Loucy (cell line): ENCODE measurements around the gene ERF.

Source experiments
- H2AFZ ChIP-seq: fragments of 200-600 bp; sonication (generic); 2 replicates; pipeline ENCODE4 v1.6.0; 2016; ENCODE audit warnings: antibody characterized with exemption, mild to moderate bottlenecking, low read length, moderate library complexity
- H3F3A ChIP-seq: fragments of 200-600 bp; 2 replicates; pipeline ENCODE4 v1.6.0; 2016; ENCODE audit warnings: antibody characterized with exemption, low read depth, mild to moderate bottlenecking
- H3K27me3 ChIP-seq: fragments of 200-600 bp; sonication (generic); 2 replicates; pipeline ENCODE4 v1.6.1; 2014; ENCODE audit warnings: low read length, mild to moderate bottlenecking; ENCODE audit not compliant: insufficient read depth, poor library complexity, severe bottlenecking
- H3K36me3 ChIP-seq: fragments of 200-600 bp; sonication (generic); 2 replicates; pipeline ENCODE4 v1.6.1; 2016; ENCODE audit warnings: low read length; ENCODE audit not compliant: insufficient read depth
- H3K4me1 ChIP-seq: fragments of 200-600 bp; sonication (generic); 2 replicates; pipeline ENCODE4 v1.5.1; 2014; ENCODE audit warnings: low read length, mild to moderate bottlenecking; ENCODE audit not compliant: insufficient read depth, poor library complexity, severe bottlenecking
- H3K4me2 ChIP-seq: fragments of 200-600 bp; sonication (generic); 2 replicates; pipeline ENCODE4 v1.6.0; 2014; ENCODE audit warnings: antibody characterized with exemption, low read length, low read depth, mild to moderate bottlenecking; ENCODE audit not compliant: poor library complexity, severe bottlenecking
- H3K4me3 ChIP-seq: fragments of 200-600 bp; sonication (generic); 2 replicates; pipeline ENCODE4 v1.5.1; 2014; ENCODE audit warnings: low read length, mild to moderate bottlenecking, mixed read lengths; ENCODE audit not compliant: poor library complexity, severe bottlenecking
- H3K79me2 ChIP-seq: fragments of 200-600 bp; sonication (generic); 2 replicates; pipeline ENCODE4 v1.6.1; 2014; ENCODE audit warnings: low read length; ENCODE audit not compliant: insufficient read depth
- H3K9ac ChIP-seq: fragments of 200-600 bp; sonication (generic); 2 replicates; pipeline ENCODE4 v1.6.0; 2014; ENCODE audit warnings: mild to moderate bottlenecking, low read depth, low read length, moderate library complexity; ENCODE audit not compliant: poor library complexity, severe bottlenecking
- H3K9me2 ChIP-seq: fragments of 200-600 bp; sonication (generic); replicated peaks from 2 replicates; pipeline ENCODE4 v1.6.1; 2016; ENCODE audit warnings: low read depth, low read length, mixed read lengths
- H3K9me3 ChIP-seq: fragments of 200-600 bp; sonication (generic); 2 replicates; pipeline ENCODE4 v1.6.1; 2014; ENCODE audit warnings: mild to moderate bottlenecking, antibody characterized with exemption, low read length, low read depth; ENCODE audit not compliant: insufficient read depth
- H4K20me1 ChIP-seq: fragments of 200-600 bp; sonication (generic); 2 replicates; pipeline ENCODE4 v1.6.0; 2014; ENCODE audit warnings: antibody characterized with exemption, low read length, mild to moderate bottlenecking; ENCODE audit not compliant: insufficient read depth, poor library complexity, severe bottlenecking
- CTCF ChIP-seq: fragments of 200-600 bp; sonication (generic); conservative IDR thresholded peaks from 2 replicates; pipeline ENCODE4 v1.5.1; 2014; ENCODE audit warnings: mild to moderate bottlenecking, antibody characterized with exemption, low read length
- EZH2phosphoT487 ChIP-seq: fragments of 200-600 bp; IDR thresholded peaks from 2 replicates; pipeline ENCODE4 v1.6.1; 2018; ENCODE audit warnings: antibody characterized with exemption, mild to moderate bottlenecking, moderate library complexity, borderline replicate concordance

The ERF gene

GRCh38 chr19:42252365-42253244, 2.3 kb downstream of the ERF start:
- Histone ChIP-seq H3K4me1 (peaks cover 17% of the 10 kb centered on the region), H3K9me2 (no peaks in the 10 kb centered on the region), H3K4me2 (peak overlapping the region; percentile 76), H3K9ac (peak overlapping the region; percentile 84), H3K9me3 (no peaks in the 10 kb centered on the region), H3K36me3 (no peaks in the 10 kb centered on the region), H3F3A (no peaks in the 10 kb centered on the region), H3K27me3 (no peaks in the 10 kb centered on the region), H3K4me3 (peak overlapping the region; percentile 89), H2AFZ (no peak overlapping the region), H3K79me2 (peaks cover 38% of the 10 kb centered on the region), H4K20me1 (no peaks in the 10 kb centered on the region)
- no peak for TF ChIP-seq EZH2phosphoT487
- no peak for TF ChIP-seq CTCF

GRCh38 chr19:42251572-42252358, 3.2 kb downstream of the ERF start:
- peak overlapping the region; percentile 24 for H3K4me2 ChIP-seq
- H3K9me2 ChIP-seq, result no peaks in the 10 kb centered on the region
- H3K36me3 ChIP-seq, result no peaks in the 10 kb centered on the region
- H2AFZ ChIP-seq, result no peak overlapping the region
- H3F3A ChIP-seq, result no peaks in the 10 kb centered on the region
- peaks cover 17% of the 10 kb centered on the region for H3K4me1 ChIP-seq
- H3K79me2 ChIP-seq, result peaks cover 38% of the 10 kb centered on the region
- TF ChIP-seq EZH2phosphoT487 (no peak), CTCF (no peak)
- no peaks in the 10 kb centered on the region for H3K9me3 ChIP-seq
- H3K27me3 ChIP-seq, result no peaks in the 10 kb centered on the region
- H4K20me1 ChIP-seq, result no peaks in the 10 kb centered on the region
- no peak overlapping the region for H3K4me3 ChIP-seq
- H3K9ac ChIP-seq, result peak overlapping the region; percentile 33

- Histone ChIP-seq H3F3A (no peaks in the 10 kb centered on the region), H3K9ac (no peak overlapping the region), H3K9me2 (no peaks in the 10 kb centered on the region), H3K9me3 (no peaks in the 10 kb centered on the region), H3K79me2 (peaks cover 38% of the 10 kb centered on the region), H3K4me3 (no peak overlapping the region), H3K4me1 (peaks cover 16% of the 10 kb centered on the region), H3K36me3 (no peaks in the 10 kb centered on the region), H3K27me3 (no peaks in the 10 kb centered on the region), H3K4me2 (no peak overlapping the region), H2AFZ (no peak overlapping the region), H4K20me1 (no peaks in the 10 kb centered on the region)
- TF ChIP-seq EZH2phosphoT487, result no peak
- TF ChIP-seq CTCF, result no peak
Observed at GRCh38 chr19:42250666-42251531, 4.0 kb downstream of the ERF start.
